HG03095 (cell line): ENCODE measurements around the gene TCF7L2.

Source experiments
- ATAC-seq: cut with Tn5 transposase; IDR thresholded peaks from one replicate; pipeline ENCODE4 v1.9.1; 2021; ENCODE audit warnings: moderate library complexity; ENCODE audit not compliant: unreplicated experiment

Gene TCF7L2

DNA sequence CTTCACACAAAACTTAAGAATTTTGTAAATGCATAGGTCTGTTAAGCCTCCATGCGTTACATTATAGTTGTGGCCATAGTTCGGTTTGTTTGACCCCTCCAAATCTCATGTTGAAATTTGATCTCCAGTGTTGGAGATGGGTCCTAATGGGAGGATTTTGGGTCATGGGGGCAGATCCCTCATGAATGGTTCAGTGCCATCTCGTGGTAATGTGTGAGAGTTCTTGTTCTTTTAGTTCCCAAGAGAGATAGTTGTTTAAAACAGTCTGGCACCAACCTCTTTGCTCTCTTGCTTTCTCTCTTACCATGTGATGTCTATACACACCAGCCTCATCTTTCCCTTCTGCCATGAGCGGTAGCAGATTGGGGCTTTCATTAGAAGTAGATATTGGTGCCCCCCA lies 264.3 kb downstream of the TCF7L2 start:
- ATAC-seq = no peak

DNA sequence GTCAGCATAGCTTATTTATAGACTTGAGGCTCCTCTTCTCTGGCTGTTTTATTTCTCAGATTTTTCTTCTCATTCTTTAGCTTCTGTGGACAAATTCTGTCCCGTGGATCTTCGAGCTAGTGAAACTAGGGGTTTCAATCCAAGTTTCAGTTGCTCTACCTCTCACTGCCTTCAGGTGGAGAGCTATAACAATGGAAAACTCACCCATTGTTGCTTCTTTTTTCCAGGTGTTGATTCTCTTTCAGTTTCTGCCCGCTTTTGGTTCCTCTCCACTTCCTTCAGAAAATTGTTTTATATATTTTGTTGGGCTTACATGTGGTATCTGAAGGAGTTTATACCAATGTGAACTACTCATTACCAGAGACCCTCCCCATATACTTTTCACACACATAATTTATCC lies 266.1 kb downstream of the TCF7L2 start:
- ATAC-seq = no peak
